Measurements from ENCODE around the gene RTN4IP1. TPM values are rescaled to one million over a fixed set of nuclear protein-coding genes. Genes with fewer than 3 reads are reported as not detected.
A peak's percentile ranks its signal among the peaks of the same experiment; 100 is the strongest.
"Not testable (repeated sequence)": the region's sequence is repeated elsewhere in the genome, so short reads cannot be mapped to it uniquely, and the experiment has no call there.

Gene RTN4IP1
- total and polyA plus RNA-seq, 9 of the 15 experiments (the other 6 are each of a cell fraction or from before 2014, with no cell fraction given), result 17.9 to 46.0 (median 22.2) TPM

DNA sequence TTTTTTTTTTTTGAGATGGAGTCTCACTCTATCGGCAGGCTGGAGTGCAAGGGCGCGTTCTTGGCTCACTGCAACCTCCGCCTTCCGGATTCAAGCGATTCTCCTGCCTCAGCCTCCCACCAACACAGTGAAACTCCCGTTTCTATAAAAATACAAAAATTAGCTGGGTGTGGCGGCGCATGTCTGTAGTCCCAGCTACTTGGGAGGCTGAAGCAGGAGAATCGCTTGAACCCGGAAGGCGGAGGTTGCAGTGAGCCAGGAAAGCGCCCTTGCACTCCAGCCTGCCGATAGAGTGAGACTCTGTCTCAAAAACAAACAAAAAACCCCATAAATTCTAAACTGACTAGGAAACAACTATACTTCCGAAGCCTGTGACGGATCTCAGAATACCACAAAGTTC, 1.5 kb downstream of the RTN4IP1 start:
- FAIRE-seq; H3K36me3 ChIP-seq (ENCODE audit: control insufficient read depth, insufficient read depth, low read length); H4K20me1 ChIP-seq (replicated peaks; ENCODE audit: control insufficient read depth, insufficient read depth, low read length); H3K4me1 ChIP-seq (replicated peaks in 1 of 2; ENCODE audit: control insufficient read depth in 2 of 2, insufficient read depth in 2 of 2, low read length in 2 of 2); DNase-seq (ENCODE audit: extremely low read depth in 1 of 4, low spot score in 3 of 4); H3K27me3 ChIP-seq (ENCODE audit: control insufficient read depth in 2 of 2, insufficient read depth in 2 of 2, low read length in 2 of 2); in situ Hi-C loops (cut with MboI); H3K9me3 ChIP-seq (replicated peaks; ENCODE audit: control insufficient read depth, insufficient read depth, low read depth, low read length); H3K27ac ChIP-seq (ENCODE audit: extremely low read depth, low read depth, low read length); H3K9me1 ChIP-seq (ENCODE audit: control insufficient read depth, insufficient read depth, low read length); BruUV-seq (replicated peaks); CTCF ChIA-PET (ENCODE audit: low intra/inter-chr PET ratio); ATAC-seq: not testable (repeated sequence)
- H3K9ac ChIP-seq (ENCODE audit: insufficient read depth in 1 of 2, low read depth in 2 of 2, low read length in 2 of 2), result peak overlapping the region; percentile 8 to 48; a peak in 2 of 4 replicates
- intact Hi-C loops (cut with micrococcal nuclease), result loop anchor here (5.0 kb wide), 1 partner anchor 350 kb away; no protein-coding TSS in a partner anchor
- WGBS (ENCODE audit: insufficient coverage, low coverage, missing lambda C conversion rate), result 65% methylated on average over 11 of the region's 16 CpGs
- POLR2A ChIA-PET, result interaction anchor here (1.1 kb wide), 1 partner anchor 9 kb away, joined by 3 read pairs; no protein-coding TSS in a partner anchor
- peak overlapping the region; percentile 79 for H3K4me3 ChIP-seq
- peak overlapping the region; percentile 96; the same call in 1 of the 2 replicates for H3K4me2 ChIP-seq (ENCODE audit: insufficient read depth, low read length)
- peak overlapping the region; percentile 14; the same call in 1 of the 2 replicates for H2AFZ ChIP-seq (ENCODE audit: low read depth, low read length)
- peaks cover 47% of the 10 kb centered on the region for H3K79me2 ChIP-seq (ENCODE audit: control insufficient read depth, insufficient read depth, low read length)

DNA sequence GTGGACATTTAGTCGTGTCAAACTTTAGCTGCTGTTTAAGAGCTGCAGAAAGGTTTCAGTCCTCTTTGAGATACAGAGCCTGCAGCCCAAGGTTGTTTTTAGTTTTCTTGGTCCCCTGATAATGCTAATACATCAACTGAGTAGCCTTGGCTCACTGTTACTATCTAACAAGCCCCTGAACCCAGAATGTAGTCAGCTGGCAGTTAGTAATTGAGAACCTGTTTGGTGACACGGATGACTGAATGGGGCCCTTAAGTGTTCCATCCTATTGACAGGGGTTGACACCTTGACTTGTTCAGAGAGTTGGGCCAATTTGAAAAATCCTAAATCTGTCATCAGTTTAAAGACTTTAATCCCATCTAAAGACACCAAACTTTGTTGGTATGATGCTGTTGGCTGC, 2.8 kb downstream of the RTN4IP1 start:
- Histone ChIP-seq H3K27ac (ENCODE audit: extremely low read depth, low read depth, low read length) (no peak overlapping the region), H3K4me1 (replicated peaks in 1 of 2; ENCODE audit: control insufficient read depth in 2 of 2, insufficient read depth in 2 of 2, low read length in 2 of 2) (peaks cover 2 to 3% of the 10 kb centered on the region in 2 experiments; a peak in 1 of 5 replicates), H3K4me3 (no peak overlapping the region), H3K79me2 (ENCODE audit: control insufficient read depth, insufficient read depth, low read length) (peaks cover 34% of the 10 kb centered on the region), H3K4me2 (ENCODE audit: insufficient read depth, low read length) (no peak overlapping the region), H3K27me3 (ENCODE audit: control insufficient read depth in 2 of 2, insufficient read depth in 2 of 2, low read length in 2 of 2) (no peaks in the 10 kb centered on the region), H4K20me1 (replicated peaks; ENCODE audit: control insufficient read depth, insufficient read depth, low read length) (no peaks in the 10 kb centered on the region), H2AFZ (ENCODE audit: low read depth, low read length) (no peak overlapping the region), H3K9me1 (ENCODE audit: control insufficient read depth, insufficient read depth, low read length) (no peaks in the 10 kb centered on the region), H3K36me3 (ENCODE audit: control insufficient read depth, insufficient read depth, low read length) (peaks cover 8% of the 10 kb centered on the region; the same call in 2 of the 3 replicates), H3K9ac (ENCODE audit: insufficient read depth in 1 of 2, low read depth in 2 of 2, low read length in 2 of 2) (no peak overlapping the region), H3K9me3 (replicated peaks; ENCODE audit: control insufficient read depth, insufficient read depth, low read depth, low read length) (0 out of 2 replicates have a peak, but pooled peaks cover 2% of the 10 kb centered on the region)
- 23% methylated on average over 2 of the region's 2 CpGs for WGBS (ENCODE audit: insufficient coverage, low coverage, missing lambda C conversion rate)
- CTCF ChIA-PET (ENCODE audit: low intra/inter-chr PET ratio), result no interaction called here
- in situ Hi-C loops (cut with MboI) (no loop called here), intact Hi-C loops (cut with micrococcal nuclease) (loop anchor here (5.0 kb wide), 1 partner anchor 351 kb away; no protein-coding TSS in a partner anchor)
- FAIRE-seq, result no peak
- DNase-seq (ENCODE audit: extremely low read depth in 1 of 4, low spot score in 3 of 4), result no peak
- TF ChIP-seq SIN3A (IDR thresholded peaks at IDR 0.05; ENCODE audit: borderline replicate concordance in 2 of 2, control insufficient read depth in 1 of 2, low read depth in 2 of 2, low read length in 2 of 2) (no peak), GATA2 (CRISPR knock-in tag; IDR thresholded peaks at IDR 0.05) (no peak), KDM2B (CRISPR knock-in tag; IDR thresholded peaks at IDR 0.05) (no peak), CBX1 (IDR thresholded peaks at IDR 0.05; ENCODE audit: low read depth) (no peak)
- TF ChIP-seq, protein P1, sequence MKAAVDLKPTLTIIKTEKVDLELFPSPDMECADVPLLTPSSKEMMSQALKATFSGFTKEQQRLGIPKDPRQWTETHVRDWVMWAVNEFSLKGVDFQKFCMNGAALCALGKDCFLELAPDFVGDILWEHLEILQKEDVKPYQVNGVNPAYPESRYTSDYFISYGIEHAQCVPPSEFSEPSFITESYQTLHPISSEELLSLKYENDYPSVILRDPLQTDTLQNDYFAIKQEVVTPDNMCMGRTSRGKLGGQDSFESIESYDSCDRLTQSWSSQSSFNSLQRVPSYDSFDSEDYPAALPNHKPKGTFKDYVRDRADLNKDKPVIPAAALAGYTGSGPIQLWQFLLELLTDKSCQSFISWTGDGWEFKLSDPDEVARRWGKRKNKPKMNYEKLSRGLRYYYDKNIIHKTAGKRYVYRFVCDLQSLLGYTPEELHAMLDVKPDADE (conservative IDR thresholded peaks at IDR 0.05; ENCODE audit: control insufficient read depth, low read depth, low read length), result no peak
- no TSS peak for BruUV-seq (replicated peaks)
- POLR2A ChIA-PET, result interaction anchor here (0.6 kb wide), 1 partner anchor 1194 kb away, joined by 3 read pairs; no protein-coding TSS in a partner anchor
- ATAC-seq, result no peak

Data from K562 (cell line).